Uterus (tissue), 4 donors: ENCODE measurements around the gene SLC26A5. TPM values are rescaled to one million over a fixed set of nuclear protein-coding genes. Genes with fewer than 3 reads are reported as not detected.

Experiments used
- DNase-seq, 2 donors: peaks; one replicate each; pipeline ENCODE4 v3.0.0-alpha.2; 2019 to 2020
- H3K27ac ChIP-seq, 2 donors: fragments of 200-600 bp; sonication (generic); 1 replicate in 1 of 2; 2 replicates in 1 of 2; pipeline ENCODE4 v1.5.1; 2016 to 2018
- H3K27me3 ChIP-seq, 2 donors: fragments of 200-600 bp; sonication (generic); one replicate each; pipeline ENCODE4 v1.5.1; 2018 to 2019; ENCODE audit warnings: control low read depth in 1 of 2
- H3K36me3 ChIP-seq, 2 donors: fragments of 200-600 bp; sonication (generic); one replicate each; pipeline ENCODE4 v1.5.1; 2019; ENCODE audit warnings: control low read depth in 1 of 2
- H3K4me1 ChIP-seq, 2 donors: fragments of 200-600 bp; sonication (generic); one replicate each; pipeline ENCODE4 v1.5.1; 2018 to 2019; ENCODE audit warnings: control low read depth in 1 of 2
- H3K4me3 ChIP-seq, 2 donors: fragments of 200-600 bp; sonication (generic); 1 replicate in 1 of 2; 2 replicates in 1 of 2; pipeline ENCODE4 v1.5.1; 2018 to 2019; ENCODE audit warnings: mild to moderate bottlenecking in 1 of 2
- H3K9me3 ChIP-seq, 2 donors: fragments of 200-600 bp; sonication (generic); one replicate each; pipeline ENCODE4 v1.5.1; 2019; ENCODE audit warnings: control low read depth in 1 of 2
- POLR2A ChIP-seq, 2 donors: fragments of 450-650 bp; IDR thresholded peaks; one replicate each; pipeline ENCODE4 v1.6.1; 2016; ENCODE audit warnings: antibody characterized with exemption in 2 of 2, mild to moderate bottlenecking in 1 of 2, moderate library complexity in 1 of 2
- intact Hi-C: fragments of 100-400 bp; cut with DNase I; formaldehyde crosslinking; loops from one replicate; pipeline ENCODE4 v1.15.1; 2023; ENCODE audit warnings: low total_unique reads
- total RNA-seq, 4 donors: library from RNA; depleted of rRNA in 3 of 4; stranded (reverse); fragments of >200 nt in 3 of 4; gene quantifications; one replicate each; pipeline versions ENCODE4 v1.1.0 to v1.2.4, GENCODE V29; 2014 to 2023
- TF ChIP-seq, protein P1 (sequence below), 4 experiments: fragments of 200-600 bp in 2 of 4; fragments of 450-650 bp in 2 of 4; sonication (generic) in 2 of 4; IDR thresholded peaks; one replicate each; pipeline ENCODE4 v1.5.1; 2016 to 2019; ENCODE audit warnings: antibody characterized with exemption in 4 of 4, mild to moderate bottlenecking in 2 of 4, moderate library complexity in 1 of 4
- donor health status: DM: yes; HTN: yes; CAD: no.

Gene SLC26A5
- total RNA-seq, 4 donors from 2014 or later = 0.28 to 0.37 TPM; not detected in 2

DNA sequence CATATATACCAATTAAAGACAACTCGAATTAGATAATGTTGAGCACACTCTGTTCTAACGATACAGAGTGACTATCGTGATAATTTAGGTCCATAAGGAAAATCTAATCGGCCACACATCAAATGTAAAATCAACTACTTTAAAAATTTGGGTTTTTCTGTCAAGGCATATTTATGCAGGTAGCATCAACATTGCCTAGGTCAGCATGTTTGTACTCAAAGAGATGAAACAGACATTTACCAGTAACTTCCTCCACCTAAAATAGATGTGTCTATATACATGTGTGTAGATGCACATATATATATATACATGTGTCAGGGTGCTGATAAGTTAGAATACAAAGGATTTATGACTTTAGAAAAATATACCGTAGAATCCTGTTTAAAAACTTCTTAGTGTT is 76.6 kb downstream of the SLC26A5 start:
- H3K36me3 ChIP-seq = no peaks in the 10 kb centered on the region
- intact Hi-C loops = no loop called here
- H3K9me3 ChIP-seq = no peaks in the 10 kb centered on the region
- no peak overlapping the region for H3K27ac ChIP-seq
- H3K4me3 ChIP-seq = no peak overlapping the region
- DNase-seq = no peak
- H3K4me1 ChIP-seq = no peaks in the 10 kb centered on the region
- TF ChIP-seq POLR2A (IDR thresholded peaks at IDR 0.05) = no peak
- TF ChIP-seq, protein P1, sequence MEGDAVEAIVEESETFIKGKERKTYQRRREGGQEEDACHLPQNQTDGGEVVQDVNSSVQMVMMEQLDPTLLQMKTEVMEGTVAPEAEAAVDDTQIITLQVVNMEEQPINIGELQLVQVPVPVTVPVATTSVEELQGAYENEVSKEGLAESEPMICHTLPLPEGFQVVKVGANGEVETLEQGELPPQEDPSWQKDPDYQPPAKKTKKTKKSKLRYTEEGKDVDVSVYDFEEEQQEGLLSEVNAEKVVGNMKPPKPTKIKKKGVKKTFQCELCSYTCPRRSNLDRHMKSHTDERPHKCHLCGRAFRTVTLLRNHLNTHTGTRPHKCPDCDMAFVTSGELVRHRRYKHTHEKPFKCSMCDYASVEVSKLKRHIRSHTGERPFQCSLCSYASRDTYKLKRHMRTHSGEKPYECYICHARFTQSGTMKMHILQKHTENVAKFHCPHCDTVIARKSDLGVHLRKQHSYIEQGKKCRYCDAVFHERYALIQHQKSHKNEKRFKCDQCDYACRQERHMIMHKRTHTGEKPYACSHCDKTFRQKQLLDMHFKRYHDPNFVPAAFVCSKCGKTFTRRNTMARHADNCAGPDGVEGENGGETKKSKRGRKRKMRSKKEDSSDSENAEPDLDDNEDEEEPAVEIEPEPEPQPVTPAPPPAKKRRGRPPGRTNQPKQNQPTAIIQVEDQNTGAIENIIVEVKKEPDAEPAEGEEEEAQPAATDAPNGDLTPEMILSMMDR (IDR thresholded peaks at IDR 0.05) = no peak
- no peaks in the 10 kb centered on the region for H3K27me3 ChIP-seq

DNA sequence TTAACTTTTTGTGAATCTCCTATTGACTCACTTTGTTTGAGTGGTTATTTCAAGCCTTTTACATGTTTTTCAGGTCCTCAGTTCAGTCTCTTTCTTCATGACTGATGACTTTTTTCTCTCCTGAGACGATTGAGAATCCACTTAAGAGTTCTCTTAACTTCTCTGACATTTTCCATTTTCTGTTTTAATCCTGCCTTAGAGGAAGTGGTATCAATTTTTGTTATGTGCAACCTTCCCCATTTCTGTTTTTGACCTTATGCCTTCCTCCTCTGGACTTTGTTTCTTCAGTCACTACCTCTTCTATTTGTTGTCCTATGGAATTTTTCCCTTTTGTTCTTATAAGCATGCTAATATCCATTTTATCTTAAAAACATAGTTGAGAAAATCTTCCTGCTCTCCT is 96.2 kb downstream of the SLC26A5 start:
- intact Hi-C loops = no loop called here
- no peaks in the 10 kb centered on the region for H3K9me3 ChIP-seq
- H3K27me3 ChIP-seq = no peaks in the 10 kb centered on the region
- TF ChIP-seq, protein P1 (IDR thresholded peaks at IDR 0.05) = no peak
- TF ChIP-seq POLR2A (IDR thresholded peaks at IDR 0.05) = no peak
- H3K4me1 ChIP-seq = no peaks in the 10 kb centered on the region
- no peak for DNase-seq
- no peak overlapping the region for H3K4me3 ChIP-seq
- H3K36me3 ChIP-seq = no peaks in the 10 kb centered on the region
- no peak overlapping the region for H3K27ac ChIP-seq

DNA sequence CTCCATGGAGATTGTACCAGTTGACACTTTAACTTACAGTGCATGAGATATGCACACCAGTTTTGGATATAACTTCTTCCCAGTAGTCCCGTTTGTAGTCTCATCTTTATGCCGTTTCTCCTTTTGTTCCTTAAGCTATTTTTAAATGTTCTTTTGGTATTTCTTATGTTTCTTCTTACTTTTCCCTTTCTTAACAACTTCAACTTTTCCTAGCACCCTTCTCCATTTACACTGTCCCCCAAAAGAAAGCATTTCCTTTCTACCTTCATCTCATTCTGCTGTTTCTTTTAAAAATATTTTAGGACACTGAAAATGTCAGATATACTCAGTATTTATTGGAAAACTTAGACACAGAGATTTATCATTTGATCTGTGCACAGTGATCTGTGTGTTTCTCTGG is 97.0 kb downstream of the SLC26A5 start:
- H3K36me3 ChIP-seq = no peaks in the 10 kb centered on the region
- no peak for DNase-seq

DNA sequence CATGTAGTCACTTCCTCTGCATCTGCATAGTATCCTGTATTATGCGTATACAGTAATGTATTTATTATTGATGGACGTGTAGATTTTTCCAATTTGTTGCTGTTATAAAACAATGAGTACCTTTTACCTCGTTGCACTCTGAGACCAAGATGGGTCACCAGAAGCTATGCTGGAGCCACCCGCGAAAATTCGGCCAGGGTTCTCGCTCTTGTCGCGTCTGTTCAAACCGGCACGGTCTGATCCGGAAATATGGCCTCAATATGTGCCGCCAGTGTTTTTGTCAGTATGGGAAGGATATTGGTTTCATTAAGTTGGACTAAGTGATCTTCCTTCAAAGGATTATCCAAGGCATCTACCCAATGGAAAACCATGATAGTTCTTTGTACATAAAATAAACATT is 97.6 kb downstream of the SLC26A5 start:
- H3K9me3 ChIP-seq = no peaks in the 10 kb centered on the region
- H3K36me3 ChIP-seq = no peaks in the 10 kb centered on the region
- peak overlapping the region; percentile 68 for H3K4me3 ChIP-seq
- intact Hi-C loops = no loop called here
- no peak for DNase-seq
- no peaks in the 10 kb centered on the region for H3K27me3 ChIP-seq
- H3K27ac ChIP-seq = peak overlapping the region; percentile 80 to 85
- TF ChIP-seq, protein P1 (IDR thresholded peaks at IDR 0.05) = no peak
- TF ChIP-seq POLR2A (IDR thresholded peaks at IDR 0.05) = no peak
- H3K4me1 ChIP-seq = peaks cover 0 to under 1% of the 10 kb centered on the region in 2 donors

More for the DNA sequence above, 97.0 kb downstream of the SLC26A5 start:
- peak overlapping the region in 1 of 2 donors; percentile 68 for H3K4me3 ChIP-seq
- intact Hi-C loops = no loop called here
- no peaks in the 10 kb centered on the region for H3K27me3 ChIP-seq
- no peak overlapping the region for H3K27ac ChIP-seq
- H3K4me1 ChIP-seq = no peaks in the 10 kb centered on the region
- no peak for TF ChIP-seq POLR2A (IDR thresholded peaks at IDR 0.05)
- TF ChIP-seq, protein P1 (IDR thresholded peaks at IDR 0.05) = no peak
- no peaks in the 10 kb centered on the region for H3K9me3 ChIP-seq

DNA sequence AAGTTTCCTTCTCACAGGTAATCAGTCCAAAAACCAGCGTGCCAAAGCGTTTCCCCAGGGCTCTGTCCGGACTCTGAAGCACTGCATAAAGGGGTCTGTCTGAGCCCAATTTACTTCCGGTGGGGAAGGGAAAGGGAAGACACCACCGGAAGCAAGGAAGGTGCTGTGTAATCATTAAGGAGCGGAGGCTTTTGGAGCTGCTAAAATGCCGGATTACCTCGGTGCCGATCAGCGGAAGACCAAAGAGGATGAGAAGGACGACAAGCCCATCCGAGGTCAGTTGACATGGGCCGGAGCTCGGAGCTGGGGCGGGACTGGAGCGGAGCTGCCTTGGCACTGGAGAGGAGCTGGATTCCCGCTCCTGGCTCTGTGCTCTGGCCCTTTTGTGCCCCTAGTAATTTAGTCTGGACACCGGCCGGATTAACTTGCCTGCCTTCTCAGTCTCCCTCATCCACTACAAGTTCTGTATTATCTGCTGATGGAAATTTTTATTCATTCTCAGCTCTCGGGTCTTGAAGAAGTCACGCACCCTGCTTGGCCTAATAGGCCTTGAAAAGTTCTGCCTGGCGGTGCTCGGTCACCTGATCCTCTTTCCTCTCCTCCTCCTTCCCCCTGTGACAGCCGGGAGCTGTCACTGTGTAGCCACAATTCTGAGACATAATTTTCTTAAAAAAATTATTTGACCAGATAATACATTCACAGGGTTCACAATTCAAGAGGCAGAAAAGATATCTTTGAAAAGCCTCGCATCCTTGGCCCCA is 98.3 kb downstream of the SLC26A5 start, which contains the start of gene PSMC2:
TSS of gene PSMC2 (plus strand) at position 137 of the 761 bp plus-strand sequence. CDS start at position 206, 69 bp downstream.
- peak in 1 of 2 donors; percentile 33 for TF ChIP-seq POLR2A (IDR thresholded peaks at IDR 0.05)
- TF ChIP-seq, protein P1 (IDR thresholded peaks at IDR 0.05) = no peak
- peak within 1 kb of the TSS; percentile 80 to 85 for H3K27ac ChIP-seq
- peaks cover 0 to 4% of the 10 kb centered on the region in 2 donors for H3K4me1 ChIP-seq
- H3K9me3 ChIP-seq = no peaks in the 10 kb centered on the region
- DNase-seq = peak; percentile 79 to 81
- H3K4me3 ChIP-seq = peak within 1 kb of the TSS; percentile 68
- H3K27me3 ChIP-seq = no peaks in the 10 kb centered on the region
- intact Hi-C loops = no loop called here
- H3K36me3 ChIP-seq = no peaks in the 10 kb centered on the region
